Effector memory CD8-positive, alpha-beta T cell (primary cell): ENCODE data around the gene EEIG1.

Experiments
- ATAC-seq: fragments of 150-1000 bp; cut with Tn5 transposase; replicated peaks from 2 replicates; pipeline ENCODE4 v1.10.0; 2021; ENCODE audit warnings: mild to moderate bottlenecking, moderate library complexity
- DNase-seq, 3 experiments: peaks; one replicate each; pipeline ENCODE4 v3.0.0; 2021
- H3K27ac Mint-ChIP-seq, 2 donors: one replicate each; pipeline ENCODE4 v1.8.0; 2022; ENCODE audit warnings: mild to moderate bottlenecking in 2 of 2, mixed read lengths in 2 of 2, moderate library complexity in 2 of 2
- H3K27me3 Mint-ChIP-seq, 2 donors: one replicate each; pipeline ENCODE4 v1.8.0; 2022; ENCODE audit warnings: mixed read lengths in 2 of 2
- H3K36me3 Mint-ChIP-seq: one replicate; pipeline ENCODE4 v1.8.0; 2022; ENCODE audit warnings: mild to moderate bottlenecking, moderate library complexity, mixed read lengths; ENCODE audit not compliant: insufficient read depth
- H3K4me1 Mint-ChIP-seq, 2 donors: one replicate each; pipeline ENCODE4 v1.8.0; 2022; ENCODE audit warnings: low read depth in 2 of 2, mixed read lengths in 2 of 2
- H3K4me3 Mint-ChIP-seq, 2 donors: one replicate each; pipeline ENCODE4 v1.8.0; 2022; ENCODE audit warnings: mild to moderate bottlenecking in 2 of 2, mixed read lengths in 2 of 2, moderate library complexity in 2 of 2
- H3K9me3 Mint-ChIP-seq, 2 donors: one replicate each; pipeline ENCODE4 v1.8.0; 2022; ENCODE audit warnings: mixed read lengths in 2 of 2

The EEIG1 gene

GRCh38 chr9:127968042-127968441 is 12.7 kb downstream of the EEIG1 start:
- Mint-ChIP-seq H3K27me3 (no peaks in the 10 kb centered on the region), H3K9me3 (no peaks in the 10 kb centered on the region), H3K36me3 (peaks cover 63% of the 10 kb centered on the region), H3K27ac (peak overlapping the region; percentile 82 to 99), H3K4me3 (peak overlapping the region; percentile 83 to 98), H3K4me1 (peaks cover 77 to 87% of the 10 kb centered on the region in 2 donors)
- no peak for DNase-seq
- no peak for ATAC-seq

GRCh38 chr9:127967151-127967809 is 13.5 kb downstream of the EEIG1 start:
- Mint-ChIP-seq H3K4me1 (peaks cover 77 to 87% of the 10 kb centered on the region in 2 donors), H3K4me3 (peak overlapping the region; percentile 46 to 98), H3K36me3 (peaks cover 65% of the 10 kb centered on the region), H3K9me3 (no peaks in the 10 kb centered on the region), H3K27ac (peak overlapping the region; percentile 82 to 99), H3K27me3 (no peaks in the 10 kb centered on the region)
- ATAC-seq (no peak), DNase-seq (no peak)

- peak overlapping the region; percentile 82 to 99 for H3K27ac Mint-ChIP-seq
- no peak for ATAC-seq
- no peaks in the 10 kb centered on the region for H3K27me3 Mint-ChIP-seq
- peaks cover 65% of the 10 kb centered on the region for H3K36me3 Mint-ChIP-seq
- peaks cover 76 to 87% of the 10 kb centered on the region in 2 donors for H3K4me1 Mint-ChIP-seq
- H3K4me3 Mint-ChIP-seq, result peak overlapping the region in 1 of 2 donors; percentile 98
- no peak for DNase-seq
- H3K9me3 Mint-ChIP-seq, result no peaks in the 10 kb centered on the region
These were observed 14.2 kb downstream of the EEIG1 start for GRCh38 chr9:127966416-127967150.

GRCh38 chr9:127965953-127966352 is 14.8 kb downstream of the EEIG1 start:
- Mint-ChIP-seq H3K4me1 (peaks cover 79 to 88% of the 10 kb centered on the region in 2 donors), H3K36me3 (peaks cover 61% of the 10 kb centered on the region), H3K27me3 (no peaks in the 10 kb centered on the region), H3K9me3 (no peaks in the 10 kb centered on the region), H3K4me3 (peak overlapping the region in 1 of 2 donors; percentile 53), H3K27ac (peak overlapping the region; percentile 71 to 82)
- DNase-seq (no peak), ATAC-seq (no peak)

- H3K4me1 Mint-ChIP-seq, result peaks cover 73 to 88% of the 10 kb centered on the region in 2 donors
- peak overlapping the region; percentile 53 to 54 for H3K4me3 Mint-ChIP-seq
These were observed 17.3 kb downstream of the EEIG1 start for GRCh38 chr9:127963359-127964064.

GRCh38 chr9:127963041-127963358 is 17.8 kb downstream of the EEIG1 start:
- DNase-seq (no peak), ATAC-seq (no peak)
- H3K9me3 Mint-ChIP-seq, result no peaks in the 10 kb centered on the region
- H3K27me3 Mint-ChIP-seq, result no peaks in the 10 kb centered on the region
- peak overlapping the region; percentile 53 to 54 for H3K4me3 Mint-ChIP-seq
- H3K27ac Mint-ChIP-seq, result peak overlapping the region; percentile 71 to 95
- H3K36me3 Mint-ChIP-seq, result peaks cover 52% of the 10 kb centered on the region
- H3K4me1 Mint-ChIP-seq, result peaks cover 71 to 84% of the 10 kb centered on the region in 2 donors

More at GRCh38 chr9:127963359-127964064, 17.3 kb downstream of the EEIG1 start:
- H3K27me3 Mint-ChIP-seq, result no peaks in the 10 kb centered on the region
- no peaks in the 10 kb centered on the region for H3K9me3 Mint-ChIP-seq
- ATAC-seq (no peak), DNase-seq (no peak)
- H3K36me3 Mint-ChIP-seq, result peaks cover 47% of the 10 kb centered on the region
- peak overlapping the region; percentile 71 to 95 for H3K27ac Mint-ChIP-seq

- Mint-ChIP-seq H3K4me1 (peaks cover 68 to 81% of the 10 kb centered on the region in 2 donors), H3K27ac (peak overlapping the region; percentile 71 to 95), H3K36me3 (peaks cover 52% of the 10 kb centered on the region), H3K27me3 (no peaks in the 10 kb centered on the region), H3K4me3 (peak overlapping the region in 1 of 2 donors; percentile 54), H3K9me3 (no peaks in the 10 kb centered on the region)
- ATAC-seq (no peak), DNase-seq (no peak)
These were observed 18.5 kb downstream of the EEIG1 start for GRCh38 chr9:127962278-127962677.

GRCh38 chr9:127961613-127962155 is 19.1 kb downstream of the EEIG1 start:
- Mint-ChIP-seq H3K36me3 (peaks cover 56% of the 10 kb centered on the region), H3K4me1 (peaks cover 63 to 78% of the 10 kb centered on the region in 2 donors), H3K27me3 (no peaks in the 10 kb centered on the region), H3K9me3 (no peaks in the 10 kb centered on the region), H3K27ac (peak overlapping the region; percentile 71 to 95), H3K4me3 (peak overlapping the region; percentile 42 to 49)
- DNase-seq (no peak), ATAC-seq (no peak)

- Mint-ChIP-seq H3K9me3 (no peaks in the 10 kb centered on the region), H3K4me1 (peaks cover 64 to 73% of the 10 kb centered on the region in 2 donors), H3K27ac (peak overlapping the region; percentile 71 to 95), H3K36me3 (peaks cover 52% of the 10 kb centered on the region), H3K27me3 (no peaks in the 10 kb centered on the region), H3K4me3 (peak overlapping the region; percentile 42 to 49)
- DNase-seq, result no peak
- no peak for ATAC-seq
These were observed 19.7 kb downstream of the EEIG1 start for GRCh38 chr9:127961155-127961490.

- peak overlapping the region; percentile 6 to 25 for H3K4me3 Mint-ChIP-seq
- peaks cover 53% of the 10 kb centered on the region for H3K36me3 Mint-ChIP-seq
- no peak for DNase-seq
These were observed 20.2 kb downstream of the EEIG1 start for GRCh38 chr9:127960410-127961154.

GRCh38 chr9:127959841-127960409 is 20.9 kb downstream of the EEIG1 start:
- Mint-ChIP-seq H3K27ac (peak overlapping the region; percentile 71 to 75), H3K36me3 (peaks cover 56% of the 10 kb centered on the region), H3K4me1 (peaks cover 64 to 77% of the 10 kb centered on the region in 2 donors), H3K27me3 (no peaks in the 10 kb centered on the region), H3K4me3 (peak overlapping the region; percentile 6 to 25), H3K9me3 (no peaks in the 10 kb centered on the region)
- no peak for ATAC-seq
- no peak for DNase-seq

More at GRCh38 chr9:127960410-127961154, 20.2 kb downstream of the EEIG1 start:
- no peak for ATAC-seq
- no peaks in the 10 kb centered on the region for H3K9me3 Mint-ChIP-seq
- peak overlapping the region; percentile 71 to 95 for H3K27ac Mint-ChIP-seq
- H3K27me3 Mint-ChIP-seq, result no peaks in the 10 kb centered on the region
- H3K4me1 Mint-ChIP-seq, result peaks cover 65 to 76% of the 10 kb centered on the region in 2 donors

- H3K27ac Mint-ChIP-seq, result peak overlapping the region; percentile 71 to 75
- no peak overlapping the region for H3K4me3 Mint-ChIP-seq
- no peak for ATAC-seq
- peaks cover 56% of the 10 kb centered on the region for H3K36me3 Mint-ChIP-seq
- H3K27me3 Mint-ChIP-seq, result no peaks in the 10 kb centered on the region
- H3K9me3 Mint-ChIP-seq, result no peaks in the 10 kb centered on the region
- peaks cover 62 to 81% of the 10 kb centered on the region in 2 donors for H3K4me1 Mint-ChIP-seq
- DNase-seq, result no peak
These were observed 21.4 kb downstream of the EEIG1 start for GRCh38 chr9:127959398-127959797.
